ENCODE data around the gene URB2. TPM values are rescaled to one million over a fixed set of nuclear protein-coding genes. Genes with fewer than 3 reads are reported as not detected.
"Not testable (repeated sequence)": the region's sequence is repeated elsewhere in the genome, so short reads cannot be mapped to it uniquely, and the experiment has no call there.

URB2 gene
- total RNA-seq, 4 donors from 2014 or later = 8.5 to 60.2 (median 17.1) TPM

- TF ChIP-seq CTCF (IDR thresholded peaks at IDR 0.05) = no peak
- DNase-seq (ENCODE audit: low spot score) = no peak
Observed at GRCh38 chr1:229585338-229585737, 40.7 kb upstream of the URB2 start.

GRCh38 chr1:229590119-229590518 is 35.9 kb upstream of the URB2 start:
- DNase-seq (ENCODE audit: low spot score) = no peak
- no peak for ATAC-seq (ENCODE audit: low FRiP score)

More at GRCh38 chr1:229585338-229585737, 40.7 kb upstream of the URB2 start:
- no peak for ATAC-seq (ENCODE audit: low FRiP score)

GRCh38 chr1:229593800-229594199 is 32.2 kb upstream of the URB2 start:
- TF ChIP-seq CTCF (IDR thresholded peaks at IDR 0.05) = no peak
- DNase-seq (ENCODE audit: low spot score) = no peak
- ATAC-seq (ENCODE audit: low FRiP score) = peak; percentile 30

More at GRCh38 chr1:229590119-229590518, 35.9 kb upstream of the URB2 start:
- TF ChIP-seq CTCF (IDR thresholded peaks at IDR 0.05) = no peak

GRCh38 chr1:229594227-229595008 is 31.6 kb upstream of the URB2 start:
- no peak for DNase-seq (ENCODE audit: low spot score)
- no peak for TF ChIP-seq CTCF (IDR thresholded peaks at IDR 0.05)
- no peak for ATAC-seq (ENCODE audit: low FRiP score)

- not testable (repeated sequence) for DNase-seq (ENCODE audit: low spot score); ATAC-seq (ENCODE audit: low FRiP score)
Observed at GRCh38 chr1:229595876-229596275, 30.2 kb upstream of the URB2 start.

GRCh38 chr1:229596925-229597699 is 28.9 kb upstream of the URB2 start:
- ATAC-seq (ENCODE audit: low FRiP score) = peak; percentile 59
- no peak for TF ChIP-seq CTCF (IDR thresholded peaks at IDR 0.05)
- DNase-seq (ENCODE audit: low spot score) = no peak

- no peak for ATAC-seq (ENCODE audit: low FRiP score)
- TF ChIP-seq CTCF (IDR thresholded peaks at IDR 0.05) = no peak
- DNase-seq (ENCODE audit: low spot score) = no peak
Observed at GRCh38 chr1:229597877-229598276, 28.2 kb upstream of the URB2 start.

All from omental fat pad (tissue), 4 donors.